CD14-positive monocyte (primary cell): Measurements from ENCODE around the gene SRC. TPM values are rescaled to one million over a fixed set of nuclear protein-coding genes. Genes with fewer than 3 reads are reported as not detected.
A peak's percentile ranks its signal among the peaks of the same experiment; 100 is the strongest.

Experiments used
- DNase-seq, 3 donors: peaks; one replicate each; pipeline ENCODE4 v3.0.0-alpha.2; 2011 to 2022
- H2AFZ ChIP-seq: 2 replicates; pipeline ENCODE4 v1.6.0; 2012; ENCODE audit warnings: mild to moderate bottlenecking, low read depth, low read length, inconsistent platforms; ENCODE audit not compliant: insufficient read depth, poor library complexity, severe bottlenecking
- H3K27ac ChIP-seq, 2 donors: 1 replicate in 1 of 2; 2 replicates in 1 of 2; pipeline ENCODE4 v1.5.1; 2012 to 2013; ENCODE audit warnings: low read length in 2 of 2, control low read depth in 1 of 2, inconsistent platforms in 1 of 2, low read depth in 1 of 2, mild to moderate bottlenecking in 1 of 2
- H3K27me3 ChIP-seq, 2 donors: one replicate each; pipeline versions ENCODE4 v1.6.0 to v1.6.1; 2011 to 2013; ENCODE audit warnings: low read length in 2 of 2; ENCODE audit not compliant: control insufficient read depth in 2 of 2, insufficient read depth in 2 of 2
- H3K36me3 ChIP-seq, 2 donors: replicated peaks in 1 of 2; 1 replicate in 1 of 2; 2 replicates in 1 of 2; pipeline versions ENCODE4 v1.5.1 to v1.6.1; 2012 to 2013; ENCODE audit warnings: low read length in 2 of 2, control low read depth in 1 of 2, inconsistent platforms in 1 of 2, mild to moderate bottlenecking in 1 of 2; ENCODE audit not compliant: insufficient read depth in 2 of 2, control insufficient read depth in 1 of 2
- H3K4me1 ChIP-seq, 2 donors: 1 replicate in 1 of 2; 2 replicates in 1 of 2; pipeline versions ENCODE4 v1.5.1 to v1.6.1; 2012 to 2013; ENCODE audit warnings: low read length in 2 of 2, control low read depth in 1 of 2, inconsistent platforms in 1 of 2, mild to moderate bottlenecking in 1 of 2, moderate library complexity in 1 of 2; ENCODE audit not compliant: insufficient read depth in 2 of 2, control insufficient read depth in 1 of 2
- H3K4me2 ChIP-seq: replicated peaks from 2 replicates; pipeline ENCODE3; 2012; ENCODE audit warnings: low read length, moderate library complexity, mild to moderate bottlenecking; ENCODE audit not compliant: poor library complexity, severe bottlenecking; ENCODE audit errors: extremely low read depth
- H3K4me3 ChIP-seq, 3 experiments: fragments of 200-600 bp in 1 of 3; sonication (generic) in 1 of 3; replicated peaks in 1 of 3; 1 replicate in 2 of 3; 2 replicates in 1 of 3; pipeline ENCODE4 v1.5.1; 2011 to 2013; ENCODE audit warnings: low read length in 3 of 3, mild to moderate bottlenecking in 3 of 3, control low read depth in 2 of 3, low read depth in 2 of 3, inconsistent platforms in 1 of 3, moderate library complexity in 1 of 3
- H3K79me2 ChIP-seq: 2 replicates; pipeline ENCODE4 v1.6.0; 2012; ENCODE audit warnings: mild to moderate bottlenecking, control low read depth, inconsistent platforms, low read length, moderate library complexity; ENCODE audit not compliant: insufficient read depth
- H3K9ac ChIP-seq: 2 replicates; pipeline ENCODE4 v1.6.0; 2017; ENCODE audit warnings: low read length, mild to moderate bottlenecking; ENCODE audit not compliant: insufficient read depth, poor library complexity, severe bottlenecking
- H3K9me3 ChIP-seq, 2 donors: replicated peaks in 1 of 2; 1 replicate in 1 of 2; 2 replicates in 1 of 2; pipeline versions ENCODE4 v1.5.1 to v1.6.1; 2012 to 2013; ENCODE audit warnings: low read length in 2 of 2, control low read depth in 1 of 2; ENCODE audit not compliant: control insufficient read depth in 1 of 2, insufficient read depth in 1 of 2
- H4K20me1 ChIP-seq: 2 replicates; pipeline ENCODE4 v1.6.0; 2012; ENCODE audit warnings: mild to moderate bottlenecking, low read length, control low read depth, moderate library complexity; ENCODE audit not compliant: insufficient read depth
- H3K27ac Mint-ChIP-seq, 7 donors: one replicate each; pipeline ENCODE4 v1.8.0; 2020; ENCODE audit warnings: mild to moderate bottlenecking in 7 of 7, mixed read lengths in 7 of 7, moderate library complexity in 6 of 7, inconsistent platforms in 2 of 7
- H3K27me3 Mint-ChIP-seq, 3 donors: one replicate each; pipeline ENCODE4 v1.8.0; 2021 to 2022; ENCODE audit warnings: low read depth in 3 of 3, mild to moderate bottlenecking in 3 of 3, mixed read lengths in 3 of 3, moderate library complexity in 3 of 3, inconsistent platforms in 1 of 3
- H3K36me3 Mint-ChIP-seq, 2 donors: one replicate each; pipeline ENCODE4 v1.8.0; 2020; ENCODE audit warnings: mixed read lengths in 2 of 2, inconsistent platforms in 1 of 2, mild to moderate bottlenecking in 1 of 2
- H3K4me1 Mint-ChIP-seq: one replicate; pipeline ENCODE4 v1.8.0; 2020; ENCODE audit warnings: mild to moderate bottlenecking, mixed read lengths
- H3K4me3 Mint-ChIP-seq, 2 donors: one replicate each; pipeline ENCODE4 v1.8.0; 2020; ENCODE audit warnings: mild to moderate bottlenecking in 2 of 2, mixed read lengths in 2 of 2, moderate library complexity in 1 of 2
- H3K9me3 Mint-ChIP-seq, 7 donors: one replicate each; pipeline ENCODE4 v1.8.0; 2020 to 2022; ENCODE audit warnings: mixed read lengths in 7 of 7, mild to moderate bottlenecking in 6 of 7, moderate library complexity in 6 of 7, inconsistent platforms in 2 of 7
- CTCF ChIP-seq: fragments of 200-600 bp; IDR thresholded peaks from one replicate; pipeline ENCODE4 v1.8.0; 2022; ENCODE audit warnings: antibody characterized with exemption, mild to moderate bottlenecking
- WGBS: methylation state at CpG from one replicate; pipeline ENCODE4 v1.1.5; 2013; ENCODE audit warnings: missing lambda C conversion rate; ENCODE audit not compliant: insufficient coverage; 5-methylcytosine and 5-hydroxymethylcytosine counted together
- intact Hi-C, 2 donors: fragments of 100-400 bp; cut with micrococcal nuclease; formaldehyde crosslinking; loops; one replicate each; pipeline versions ENCODE4 v1.15.0 to v1.15.1; 2023
- polyA plus RNA-seq, 3 donors: library from polyadenylated mRNA; depleted of rRNA in 1 of 3; unstranded in 2 of 3; stranded (reverse) in 1 of 3; fragments of 300-500 nt in 2 of 3; fragments of >200 nt in 1 of 3; fragmentation: Illumina TruSeq in 2 of 3; gene quantifications; 1 replicate in 2 of 3; 2 replicates in 1 of 3; pipeline ENCODE4 v1.2.3, GENCODE V29; 2012 to 2021

Gene SRC
- polyA plus RNA-seq, 3 donors: 4.9 to 55.1 (median 6.8) TPM

- no peaks in the 10 kb centered on the region for H3K79me2 ChIP-seq
- no peak overlapping the region for H3K4me3 Mint-ChIP-seq
Observed at GRCh38 chr20:37331060-37331857, 14.7 kb upstream of the SRC start.

More at GRCh38 chr20:37331060-37331857, 14.7 kb upstream of the SRC start:
- Mint-ChIP-seq H3K27me3 (peaks cover 2 to 10% (median 3%) of the 10 kb centered on the region in 3 donors), H3K9me3 (no peaks in the 10 kb centered on the region), H3K4me1 (peaks cover 41% of the 10 kb centered on the region), H3K36me3 (no peaks in the 10 kb centered on the region), H3K27ac (peak overlapping the region in 3 of 7 donors; percentile 46 to 72 (median 55))
- 93% methylated on average over 11 of the region's 11 CpGs for WGBS
- Histone ChIP-seq H3K4me3 (no peak overlapping the region), H2AFZ (no peak overlapping the region), H3K27ac (no peak overlapping the region), H3K4me2 (no peak overlapping the region), H3K9ac (no peak overlapping the region), H3K4me1 (peaks cover 34 to 38% of the 10 kb centered on the region in 2 donors), H3K9me3 (no peaks in the 10 kb centered on the region), H3K36me3 (no peaks in the 10 kb centered on the region), H4K20me1 (no peaks in the 10 kb centered on the region), H3K27me3 (no peaks in the 10 kb centered on the region)
- no peak for DNase-seq
- no peak for TF ChIP-seq CTCF
- intact Hi-C loops: loop anchor here in 1 of 2 donors (5.0 kb wide), 1 partner anchor 36 kb away; no protein-coding TSS in a partner anchor
